Measurements from ENCODE around the gene EMX1.

Gene EMX1

GRCh38 chr2:72961036-72961720 is 43.9 kb downstream of the EMX1 start:
- no peak for DNase-seq

GRCh38 chr2:72961853-72962468 is 44.6 kb downstream of the EMX1 start:
- no peak for DNase-seq

GRCh38 chr2:72962911-72963310 is 45.6 kb downstream of the EMX1 start:
- no peak for DNase-seq

GRCh38 chr2:72963423-72964145 is 46.3 kb downstream of the EMX1 start:
- no peak for DNase-seq

GRCh38 chr2:72964146-72964525 is 46.8 kb downstream of the EMX1 start:
- DNase-seq = no peak

GRCh38 chr2:72965016-72965415 is 47.7 kb downstream of the EMX1 start:
- DNase-seq = no peak

- no peak for DNase-seq
Measured at GRCh38 chr2:72965770-72966450, 48.6 kb downstream of the EMX1 start.

GRCh38 chr2:72968286-72968685 is 51.0 kb downstream of the EMX1 start:
- DNase-seq = no peak

GRCh38 chr2:72969706-72970105 is 52.4 kb downstream of the EMX1 start:
- DNase-seq = no peak

- DNase-seq = no peak
Measured at GRCh38 chr2:72971036-72971435, 53.7 kb downstream of the EMX1 start.

- no peak for DNase-seq
Measured at GRCh38 chr2:72972352-72973136, 55.2 kb downstream of the EMX1 start.

- no peak for DNase-seq
Measured at GRCh38 chr2:72973137-72973535, 55.8 kb downstream of the EMX1 start.

GRCh38 chr2:72973566-72974435 is 56.5 kb downstream of the EMX1 start:
- DNase-seq = peak; percentile 22

GRCh38 chr2:72974436-72974754 is 57.1 kb downstream of the EMX1 start:
- DNase-seq = no peak

- DNase-seq = no peak
Measured at GRCh38 chr2:72975017-72975416, 57.7 kb downstream of the EMX1 start.

GRCh38 chr2:72979896-72980295 is 62.6 kb downstream of the EMX1 start:
- DNase-seq = no peak

- DNase-seq = no peak
Measured at GRCh38 chr2:72980535-72981217, 63.4 kb downstream of the EMX1 start.

- DNase-seq = no peak
Measured at GRCh38 chr2:72981536-72981935, 64.2 kb downstream of the EMX1 start.

GRCh38 chr2:72982219-72982618 is 64.9 kb downstream of the EMX1 start:
- no peak for DNase-seq

GRCh38 chr2:72982781-72983499 is 65.6 kb downstream of the EMX1 start:
- DNase-seq = no peak

Measured in DMS153 (cell line).